ENCODE measurements around the gene PAX4.

DNA sequence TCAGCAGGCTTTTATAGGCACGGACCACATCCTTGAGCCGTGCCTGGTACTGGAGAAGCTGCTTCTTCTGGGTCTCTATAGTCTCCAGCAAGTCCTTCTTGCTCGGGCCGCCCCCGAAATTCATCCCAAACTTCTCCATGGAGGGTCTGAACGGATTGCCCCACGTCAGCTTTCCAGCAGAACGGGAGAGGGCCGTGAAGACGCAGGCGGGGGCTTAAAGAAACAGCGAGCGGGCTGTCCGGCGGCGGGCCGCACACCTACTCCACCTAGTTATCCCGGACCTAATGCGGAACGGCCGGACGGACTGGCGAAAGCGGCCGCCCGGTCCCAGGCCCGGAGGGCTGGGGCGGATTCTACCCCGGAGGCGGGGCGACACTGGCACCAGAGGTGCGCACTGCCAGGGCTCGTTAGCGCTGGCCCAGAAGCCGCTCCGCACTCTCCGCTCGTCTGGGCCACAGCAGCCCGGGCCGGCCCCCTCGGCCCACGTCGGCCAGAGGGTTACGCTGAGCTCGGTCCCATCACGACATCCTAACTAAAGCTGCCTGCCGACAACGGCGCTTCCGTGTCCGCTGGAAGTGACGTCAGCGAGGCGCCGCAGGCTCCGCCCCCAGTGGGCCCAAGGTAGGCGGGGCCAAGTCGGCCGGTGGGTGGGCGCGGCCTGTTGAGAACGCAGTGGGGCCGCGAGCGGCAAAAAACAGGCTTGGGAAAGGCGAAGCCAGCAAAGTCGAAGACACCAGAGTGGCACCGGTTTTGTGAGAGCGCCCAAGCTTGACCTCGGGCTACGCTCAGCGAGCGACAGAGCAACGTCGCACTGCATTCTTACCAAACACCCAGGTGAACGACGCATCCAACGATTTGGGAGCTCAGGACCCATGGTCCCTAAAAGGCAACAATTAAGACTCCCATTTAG lies 32.6 kb downstream of the PAX4 start, which contains the start of gene GCC1:
- TF ChIP-seq MYC (IDR thresholded peaks at IDR 0.05; ENCODE audit: low read depth, low read length) (no peak), JUN (IDR thresholded peaks at IDR 0.05; ENCODE audit: borderline replicate concordance, insufficient read depth, insufficient read length, low read depth) (peak; percentile 25), EZH2 (IDR thresholded peaks at IDR 0.05; ENCODE audit: borderline replicate concordance, low read depth, low read length, severe bottlenecking) (no peak), POLR2AphosphoS5 (IDR thresholded peaks at IDR 0.05; ENCODE audit: insufficient read depth, low read depth, low read length) (peak; percentile 88), POLR2A (IDR thresholded peaks at IDR 0.05; ENCODE audit: low read depth, low read length) (peak; percentile 91), FOS (IDR thresholded peaks at IDR 0.05; ENCODE audit: borderline replicate concordance, insufficient read depth, low read length) (no peak), GATA2 (IDR thresholded peaks at IDR 0.05; ENCODE audit: insufficient read depth, insufficient read length, low read depth, low read length) (no peak)
- TF ChIP-seq, protein P1, sequence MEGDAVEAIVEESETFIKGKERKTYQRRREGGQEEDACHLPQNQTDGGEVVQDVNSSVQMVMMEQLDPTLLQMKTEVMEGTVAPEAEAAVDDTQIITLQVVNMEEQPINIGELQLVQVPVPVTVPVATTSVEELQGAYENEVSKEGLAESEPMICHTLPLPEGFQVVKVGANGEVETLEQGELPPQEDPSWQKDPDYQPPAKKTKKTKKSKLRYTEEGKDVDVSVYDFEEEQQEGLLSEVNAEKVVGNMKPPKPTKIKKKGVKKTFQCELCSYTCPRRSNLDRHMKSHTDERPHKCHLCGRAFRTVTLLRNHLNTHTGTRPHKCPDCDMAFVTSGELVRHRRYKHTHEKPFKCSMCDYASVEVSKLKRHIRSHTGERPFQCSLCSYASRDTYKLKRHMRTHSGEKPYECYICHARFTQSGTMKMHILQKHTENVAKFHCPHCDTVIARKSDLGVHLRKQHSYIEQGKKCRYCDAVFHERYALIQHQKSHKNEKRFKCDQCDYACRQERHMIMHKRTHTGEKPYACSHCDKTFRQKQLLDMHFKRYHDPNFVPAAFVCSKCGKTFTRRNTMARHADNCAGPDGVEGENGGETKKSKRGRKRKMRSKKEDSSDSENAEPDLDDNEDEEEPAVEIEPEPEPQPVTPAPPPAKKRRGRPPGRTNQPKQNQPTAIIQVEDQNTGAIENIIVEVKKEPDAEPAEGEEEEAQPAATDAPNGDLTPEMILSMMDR (IDR thresholded peaks at IDR 0.05; ENCODE audit: extremely low read depth in 1 of 2, insufficient read depth in 1 of 2, low read depth in 1 of 2, low read length in 2 of 2): no peak
- TF ChIP-seq, protein P2, sequence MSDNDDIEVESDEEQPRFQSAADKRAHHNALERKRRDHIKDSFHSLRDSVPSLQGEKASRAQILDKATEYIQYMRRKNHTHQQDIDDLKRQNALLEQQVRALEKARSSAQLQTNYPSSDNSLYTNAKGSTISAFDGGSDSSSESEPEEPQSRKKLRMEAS (IDR thresholded peaks at IDR 0.05; ENCODE audit: insufficient read depth, insufficient read length): peak; percentile 47

Data from endothelial cell of umbilical vein (primary cell).